Transverse colon (tissue), 4 donors: ENCODE data around the gene PPP6R3. TPM values are rescaled to one million over a fixed set of nuclear protein-coding genes. Genes with fewer than 3 reads are reported as not detected.

ENCODE experiments used
- DNase-seq: peaks from one replicate; pipeline ENCODE4 v3.0.0-alpha.2; 2019
- H3K27ac ChIP-seq, 4 donors: fragments of 200-600 bp; sonication (generic); 2 replicates each; pipeline ENCODE4 v1.5.1; 2016 to 2018; ENCODE audit warnings: inconsistent platforms in 4 of 4
- H3K27me3 ChIP-seq: fragments of 200-600 bp; sonication (generic); 2 replicates; pipeline ENCODE4 v1.5.1; 2017; ENCODE audit warnings: inconsistent platforms
- H3K36me3 ChIP-seq, 4 donors: fragments of 200-600 bp; sonication (generic); 2 replicates each; pipeline ENCODE4 v1.5.1; 2017 to 2019; ENCODE audit warnings: inconsistent platforms in 4 of 4
- H3K4me1 ChIP-seq, 4 donors: fragments of 200-600 bp; sonication (generic); 2 replicates each; pipeline ENCODE4 v1.5.1; 2017 to 2020; ENCODE audit warnings: inconsistent platforms in 4 of 4
- H3K4me3 ChIP-seq, 4 donors: fragments of 200-600 bp; sonication (generic); 1 replicate in 1 of 4; 2 replicates in 3 of 4; pipeline versions ENCODE4 v1.5.1 to v1.6.1; 2017 to 2019; ENCODE audit warnings: inconsistent platforms in 4 of 4
- H3K9me3 ChIP-seq, 2 donors: fragments of 200-600 bp; sonication (generic); 2 replicates each; pipeline ENCODE4 v1.5.1; 2017 to 2019; ENCODE audit warnings: inconsistent platforms in 2 of 2
- EP300 ChIP-seq: sonication (generic); formaldehyde crosslinking; IDR thresholded peaks from one replicate; pipeline ENCODE4 v1.6.1; 2017; ENCODE audit warnings: antibody characterized with exemption, low read depth
- POLR2A ChIP-seq: fragments of 450-650 bp; IDR thresholded peaks from one replicate; pipeline ENCODE4 v1.6.1; 2016; ENCODE audit warnings: antibody characterized with exemption, mild to moderate bottlenecking, moderate library complexity
- POLR2AphosphoS5 ChIP-seq, 3 donors: sonication (generic); formaldehyde crosslinking; IDR thresholded peaks; one replicate each; pipeline ENCODE4 v1.6.1; 2016; ENCODE audit warnings: antibody characterized with exemption in 3 of 3
- WGBS, 2 donors: methylation state at CpG; one replicate each; pipeline ENCODE4 v1.1.5; 2018; ENCODE audit warnings: low coverage in 1 of 2; 5-methylcytosine and 5-hydroxymethylcytosine counted together
- in situ Hi-C, 4 donors: fragments of 200-750 bp; cut with MboI; loops; one replicate each; pipeline versions ENCODE4 v1.15.0 to v1.15.1; 2017; ENCODE audit warnings: low sequenced_read_pairs in 3 of 4, low pct_ligation_motif_present in 1 of 4, low pct_unique_long_range_greater_than_20kb in 1 of 4
- intact Hi-C: fragments of 100-400 bp; cut with DNase I; formaldehyde crosslinking; loops from one replicate; pipeline ENCODE4 v1.15.1; 2023; ENCODE audit warnings: low total_unique reads
- total RNA-seq, 4 donors: library from RNA; depleted of rRNA; stranded (reverse); fragments of >200 nt; gene quantifications; one replicate each; pipeline ENCODE4 v1.1.0, GENCODE V29; 2016
- TF ChIP-seq, protein P1 (sequence below), 5 experiments: fragments of 200-600 bp in 3 of 5; fragments of 450-650 bp in 2 of 5; sonication (generic) in 3 of 5; IDR thresholded peaks; 1 replicate in 2 of 5; 2 replicates in 3 of 5; pipeline ENCODE4 v1.5.1; 2016 to 2017; ENCODE audit warnings: antibody characterized with exemption in 5 of 5, inconsistent platforms in 3 of 5, mild to moderate bottlenecking in 2 of 5, moderate library complexity in 1 of 5

The PPP6R3 gene
- total RNA-seq, 4 donors from 2014 or later, result 89.8 to 158 (median 117) TPM

DNA sequence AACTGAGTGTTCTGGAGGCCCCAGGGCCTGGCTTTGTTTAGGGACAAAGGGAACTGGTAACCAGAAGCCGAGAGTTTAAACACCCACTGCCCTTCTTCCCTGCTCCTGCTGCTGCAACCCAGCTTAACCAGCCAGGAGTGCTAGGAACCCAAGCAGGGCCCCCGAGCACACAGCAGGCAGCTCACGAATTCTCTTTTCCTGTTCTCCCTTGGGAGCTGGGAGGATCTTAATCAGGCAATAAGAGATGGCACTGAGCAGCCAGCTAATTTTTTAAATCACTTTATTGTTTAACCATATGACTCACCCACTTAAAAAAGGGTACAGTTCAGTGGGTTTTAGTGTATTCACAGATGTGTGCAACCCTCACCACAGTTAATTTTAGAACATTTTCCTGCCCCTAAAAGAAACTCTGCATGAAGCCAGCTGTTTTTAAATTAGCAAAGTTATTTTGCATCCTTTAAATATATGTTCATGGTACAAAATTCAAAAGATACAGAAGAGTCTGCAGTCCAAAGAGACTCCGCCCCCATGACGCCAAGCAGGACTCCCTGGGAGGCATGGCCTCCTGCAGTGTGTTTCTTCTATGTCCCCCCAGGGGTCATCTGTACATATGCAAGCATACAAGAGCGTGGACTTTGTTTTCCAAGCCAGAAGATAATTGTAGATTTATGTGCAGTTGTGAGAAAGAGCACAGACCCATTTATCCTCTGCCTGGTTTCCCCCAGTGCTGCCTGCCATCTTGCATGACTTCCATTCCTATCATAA is 18.9 kb upstream of the PPP6R3 start:
- H3K4me1 ChIP-seq, result peaks cover 0 to 9% (median 2%) of the 10 kb centered on the region in 4 donors
- in situ Hi-C loops (loop anchor here in 1 of 4 donors (10.0 kb wide), 1 partner anchor 187 kb away; no protein-coding TSS in a partner anchor), intact Hi-C loops (loop anchor here (10.0 kb wide), 1 partner anchor 57 kb away; no protein-coding TSS in a partner anchor)
- H3K9me3 ChIP-seq, result no peaks in the 10 kb centered on the region
- H3K4me3 ChIP-seq, result no peak overlapping the region
- TF ChIP-seq POLR2AphosphoS5 (IDR thresholded peaks at IDR 0.05) (no peak), POLR2A (no peak), EP300 (no peak)
- TF ChIP-seq, protein P1, sequence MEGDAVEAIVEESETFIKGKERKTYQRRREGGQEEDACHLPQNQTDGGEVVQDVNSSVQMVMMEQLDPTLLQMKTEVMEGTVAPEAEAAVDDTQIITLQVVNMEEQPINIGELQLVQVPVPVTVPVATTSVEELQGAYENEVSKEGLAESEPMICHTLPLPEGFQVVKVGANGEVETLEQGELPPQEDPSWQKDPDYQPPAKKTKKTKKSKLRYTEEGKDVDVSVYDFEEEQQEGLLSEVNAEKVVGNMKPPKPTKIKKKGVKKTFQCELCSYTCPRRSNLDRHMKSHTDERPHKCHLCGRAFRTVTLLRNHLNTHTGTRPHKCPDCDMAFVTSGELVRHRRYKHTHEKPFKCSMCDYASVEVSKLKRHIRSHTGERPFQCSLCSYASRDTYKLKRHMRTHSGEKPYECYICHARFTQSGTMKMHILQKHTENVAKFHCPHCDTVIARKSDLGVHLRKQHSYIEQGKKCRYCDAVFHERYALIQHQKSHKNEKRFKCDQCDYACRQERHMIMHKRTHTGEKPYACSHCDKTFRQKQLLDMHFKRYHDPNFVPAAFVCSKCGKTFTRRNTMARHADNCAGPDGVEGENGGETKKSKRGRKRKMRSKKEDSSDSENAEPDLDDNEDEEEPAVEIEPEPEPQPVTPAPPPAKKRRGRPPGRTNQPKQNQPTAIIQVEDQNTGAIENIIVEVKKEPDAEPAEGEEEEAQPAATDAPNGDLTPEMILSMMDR (IDR thresholded peaks at IDR 0.05), result no peak
- 69% methylated on average over 6 of the region's 6 CpGs; no CpG with 5 or more reads in 1 of the 2 donors for WGBS, 2 donors
- no peak for DNase-seq
- no peak overlapping the region for H3K27ac ChIP-seq
- H3K36me3 ChIP-seq, result no peaks in the 10 kb centered on the region
- no peaks in the 10 kb centered on the region for H3K27me3 ChIP-seq

DNA sequence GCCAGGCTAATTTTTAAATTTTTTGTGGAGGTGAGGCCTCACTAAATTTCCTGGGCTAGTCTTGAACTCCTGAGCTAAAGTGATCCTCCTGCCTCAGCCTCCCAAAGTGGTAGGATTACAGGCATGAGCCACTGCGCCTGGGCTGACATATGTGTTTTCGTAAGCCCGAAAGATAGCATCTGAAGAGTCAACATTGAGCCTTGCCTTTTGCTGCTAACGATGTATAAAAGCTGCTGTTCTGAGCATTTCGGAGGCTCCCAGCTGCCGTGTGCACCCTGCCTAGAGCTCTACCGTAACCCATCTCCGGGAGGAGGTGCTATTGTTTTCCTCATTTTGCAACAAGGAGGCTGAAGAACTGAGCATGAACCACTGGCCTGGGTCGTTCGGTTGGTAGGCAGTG is 18.1 kb upstream of the PPP6R3 start:
- in situ Hi-C loops, result loop anchor here in 1 of 4 donors (10.0 kb wide), 1 partner anchor 188 kb away; no protein-coding TSS in a partner anchor
- Histone ChIP-seq H3K9me3 (no peaks in the 10 kb centered on the region), H3K27ac (no peak overlapping the region), H3K4me1 (peaks cover 0 to 12% (median 4%) of the 10 kb centered on the region in 4 donors), H3K27me3 (no peaks in the 10 kb centered on the region), H3K4me3 (no peak overlapping the region), H3K36me3 (no peaks in the 10 kb centered on the region)
- no peak for DNase-seq
- WGBS, 2 donors, result 95% methylated on average over 10 of the region's 10 CpGs; no CpG with 5 or more reads in 1 of the 2 donors
- intact Hi-C loops, result loop anchor here (10.0 kb wide), 1 partner anchor 58 kb away; no protein-coding TSS in a partner anchor
- TF ChIP-seq POLR2A (no peak), EP300 (no peak), POLR2AphosphoS5 (IDR thresholded peaks at IDR 0.05) (no peak)
- TF ChIP-seq, protein P1 (IDR thresholded peaks at IDR 0.05), result no peak

DNA sequence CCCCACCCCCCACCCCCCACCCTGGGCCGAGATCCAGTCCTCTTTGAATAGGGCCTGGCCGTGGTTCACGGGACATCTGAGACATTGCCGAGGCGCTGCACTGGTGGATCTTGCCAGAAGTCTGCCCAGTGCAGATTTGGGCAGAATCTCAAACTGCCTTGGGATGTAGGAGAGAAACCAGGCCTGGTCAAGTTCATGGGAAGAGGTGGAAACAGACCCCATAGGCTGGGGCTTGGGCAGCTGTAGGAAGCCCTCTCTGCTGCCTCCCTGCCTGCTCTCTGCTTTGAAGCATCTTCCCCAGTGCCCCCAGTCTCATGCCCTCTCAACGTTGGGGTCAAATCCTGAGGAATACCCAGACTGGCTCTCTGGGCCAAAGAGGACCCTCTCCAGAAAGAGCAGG is 16.0 kb upstream of the PPP6R3 start:
- Histone ChIP-seq H3K4me3 (no peak overlapping the region), H3K9me3 (no peaks in the 10 kb centered on the region), H3K27ac (peak overlapping the region in 2 of 4 donors; percentile 19 to 29), H3K36me3 (no peaks in the 10 kb centered on the region), H3K27me3 (no peaks in the 10 kb centered on the region), H3K4me1 (peaks cover 0 to 12% (median 5%) of the 10 kb centered on the region in 4 donors)
- 67% methylated on average over 3 of the region's 6 CpGs; no CpG with 5 or more reads in 1 of the 2 donors for WGBS, 2 donors
- intact Hi-C loops (loop anchor here (10.0 kb wide), 1 partner anchor 60 kb away; no protein-coding TSS in a partner anchor), in situ Hi-C loops (loop anchor here in 1 of 4 donors (10.0 kb wide), 1 partner anchor 190 kb away; no protein-coding TSS in a partner anchor)
- TF ChIP-seq POLR2A (no peak), EP300 (no peak), POLR2AphosphoS5 (IDR thresholded peaks at IDR 0.05) (no peak)
- TF ChIP-seq, protein P1 (IDR thresholded peaks at IDR 0.05), result no peak
- DNase-seq, result no peak

DNA sequence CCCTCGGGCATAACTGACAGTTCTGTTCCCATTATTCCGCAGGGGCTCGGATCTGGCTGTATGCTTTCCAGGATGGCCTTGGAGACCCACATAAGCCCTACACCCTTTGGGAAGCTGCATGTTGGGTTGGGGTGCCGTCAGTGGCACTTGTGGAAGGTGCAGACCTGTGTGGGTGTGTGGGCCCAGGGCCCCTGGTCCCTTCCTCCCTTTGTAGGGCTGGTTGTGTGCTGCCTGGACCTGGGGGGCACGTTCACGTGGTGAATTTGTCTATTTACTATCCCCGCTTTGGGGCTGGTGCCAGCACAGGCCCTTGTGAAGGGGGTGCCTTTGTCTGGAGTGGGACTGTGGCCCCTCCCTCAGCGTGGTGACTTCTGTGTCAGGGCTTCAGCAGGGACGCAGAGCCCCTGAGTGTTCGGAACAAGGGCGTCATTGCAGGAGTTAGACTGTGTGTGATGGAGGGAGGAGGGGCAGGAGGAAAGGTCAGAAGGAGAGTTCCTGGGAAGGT is 15.0 kb upstream of the PPP6R3 start:
- Histone ChIP-seq H3K4me3 (no peak overlapping the region), H3K36me3 (no peaks in the 10 kb centered on the region), H3K9me3 (no peaks in the 10 kb centered on the region), H3K27ac (no peak overlapping the region), H3K4me1 (peaks cover 0 to 12% (median 5%) of the 10 kb centered on the region in 4 donors), H3K27me3 (no peaks in the 10 kb centered on the region)
- TF ChIP-seq POLR2AphosphoS5 (IDR thresholded peaks at IDR 0.05) (no peak), POLR2A (no peak), EP300 (no peak)
- TF ChIP-seq, protein P1 (IDR thresholded peaks at IDR 0.05), result no peak
- intact Hi-C loops, result loop anchor here (2.0 to 10.0 kb wide), 2 partner anchors 61 to 189 kb away; no protein-coding TSS in a partner anchor
- no peak for DNase-seq
- in situ Hi-C loops, result loop anchor here in 1 of 4 donors (10.0 kb wide), 1 partner anchor 191 kb away; no protein-coding TSS in a partner anchor
- 89% methylated on average over 11 of the region's 11 CpGs; no CpG with 5 or more reads in 1 of the 2 donors for WGBS, 2 donors
